ENCODE results near the gene FITM1. TPM values are rescaled to one million over a fixed set of nuclear protein-coding genes. Genes with fewer than 3 reads are reported as not detected.

Gene FITM1
- total RNA-seq, 2 donors from 2014 or later = 103 to 131 TPM

DNA sequence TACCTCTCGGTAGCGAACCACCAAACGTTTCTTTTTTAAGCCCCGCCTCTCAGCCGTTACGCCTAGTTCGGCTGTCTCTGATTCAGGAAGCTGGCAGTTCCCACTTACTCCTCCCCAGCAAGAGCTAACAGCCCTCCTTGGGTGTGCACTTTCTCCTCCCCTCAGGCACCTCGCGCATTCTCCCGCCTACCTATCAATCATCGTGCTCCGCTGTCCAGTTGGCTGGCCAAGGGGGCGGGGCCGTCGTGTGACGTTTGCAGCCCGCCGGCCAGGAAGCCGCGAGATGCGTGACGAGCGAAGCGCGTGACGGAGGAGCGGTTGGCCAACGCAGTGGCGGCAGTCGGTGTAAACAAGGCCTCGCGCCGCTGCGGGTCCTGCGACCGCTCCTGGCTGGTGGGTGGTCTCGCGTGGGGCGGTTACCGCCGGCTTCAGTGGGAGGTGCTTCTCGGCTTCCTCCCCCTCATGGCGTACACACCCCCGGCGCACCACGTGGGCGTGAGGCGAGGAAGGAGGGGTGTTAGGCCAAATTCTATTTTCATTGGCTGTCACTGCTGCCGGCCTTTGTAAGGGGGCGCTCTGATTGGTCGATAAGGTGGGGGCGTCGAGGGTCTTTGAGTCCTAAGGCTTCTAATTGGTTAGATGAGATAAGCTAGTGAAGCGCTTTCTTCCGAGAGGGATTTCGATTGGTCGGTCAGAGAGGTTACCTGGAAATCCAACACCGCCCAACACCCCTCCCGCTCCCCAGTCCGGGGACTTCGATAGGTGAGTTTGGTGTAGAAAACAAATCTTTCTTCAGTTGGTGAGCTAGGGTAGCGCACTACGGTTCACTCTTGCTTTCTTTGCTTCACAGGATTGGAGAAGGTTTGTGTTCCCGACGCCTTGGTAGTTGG lies 15.7 kb upstream of the FITM1 start, which contains the start of the genes DCAF11 and NRL:
DCAF11 (plus strand) TSS at position 246 of the 890 bp plus-strand sequence. CDS start 818 bp downstream, outside the sequence.
NRL (minus strand) TSS at position 418 of the 890 bp plus-strand sequence. CDS start 32,101 bp downstream, outside the sequence.
- intact Hi-C loops (cut with DNase I) = loop anchor here in 1 of 2 donors (5.0 kb wide), 1 partner anchor 33 kb away; the partner anchor contains the start of genes PSME2 and RNF31
- ATAC-seq (peak; percentile 94 to 97), DNase-seq (peak; percentile 98)

DNA sequence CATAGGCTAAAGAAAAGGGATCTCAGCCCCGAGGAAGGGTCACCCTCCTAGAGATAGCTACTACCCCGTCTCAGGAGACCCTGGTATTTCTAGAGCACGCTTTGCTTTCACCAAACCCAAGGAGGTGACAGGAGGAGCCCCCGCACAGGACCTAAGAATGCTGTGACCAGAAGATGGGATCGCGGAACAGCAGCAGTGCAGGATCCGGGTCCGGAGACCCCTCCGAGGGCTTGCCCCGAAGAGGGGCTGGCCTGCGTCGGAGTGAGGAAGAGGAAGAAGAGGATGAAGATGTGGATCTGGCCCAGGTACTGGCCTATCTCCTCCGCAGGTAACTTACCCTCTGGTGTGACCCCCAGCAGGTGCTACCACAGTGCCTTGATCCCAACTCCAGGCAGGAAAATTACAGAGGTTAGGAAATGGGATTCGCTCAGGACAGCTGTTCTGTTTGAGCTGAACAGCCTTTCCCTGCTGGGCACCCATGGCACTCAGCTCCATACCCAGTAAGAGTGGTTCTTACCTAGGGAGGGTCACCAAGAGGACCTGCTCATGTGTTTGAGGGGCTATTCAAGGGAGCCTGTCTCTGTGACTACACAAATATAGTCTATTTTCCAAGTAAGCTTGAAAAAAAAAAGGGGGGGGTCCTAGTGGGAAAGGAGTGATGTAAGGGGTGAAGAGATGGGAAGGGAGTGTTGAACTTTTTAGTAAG lies 14.9 kb upstream of the FITM1 start:
- ATAC-seq (no peak), DNase-seq (no peak)
- intact Hi-C loops (cut with DNase I) = no loop called here

DNA sequence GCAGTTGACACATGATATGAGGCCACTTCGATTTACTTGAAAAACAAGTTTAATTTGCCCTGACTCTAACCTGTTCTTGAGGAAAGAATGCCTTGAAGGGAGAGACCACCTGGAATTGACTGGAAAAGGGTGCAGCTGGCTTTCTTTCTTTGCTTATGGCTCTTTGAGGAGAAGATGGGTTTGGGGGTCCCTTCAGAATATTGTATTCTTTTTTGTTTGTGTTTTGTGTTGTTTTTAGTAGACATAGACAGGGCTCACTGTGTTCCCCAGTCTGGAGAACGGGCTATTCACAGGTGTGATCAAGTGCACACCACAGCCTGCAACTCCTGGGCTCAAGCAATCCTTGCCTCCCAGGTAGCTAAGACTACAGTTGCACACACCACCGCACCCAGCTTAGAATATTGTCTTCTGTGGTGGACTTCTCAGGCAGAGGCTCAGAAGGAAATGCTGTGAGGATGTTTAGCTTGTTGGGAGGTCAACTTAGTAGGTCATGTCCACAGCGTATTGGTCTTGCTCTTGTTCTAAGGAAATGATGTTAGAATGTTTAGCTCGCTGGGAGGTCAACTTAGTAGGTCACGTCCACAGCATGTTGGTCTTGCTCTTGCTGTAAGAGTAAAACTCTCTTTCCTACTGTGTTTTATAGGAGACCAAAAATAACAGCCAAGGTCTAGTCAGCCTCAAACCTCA lies 14.2 kb upstream of the FITM1 start:
- no peak for ATAC-seq

DNA sequence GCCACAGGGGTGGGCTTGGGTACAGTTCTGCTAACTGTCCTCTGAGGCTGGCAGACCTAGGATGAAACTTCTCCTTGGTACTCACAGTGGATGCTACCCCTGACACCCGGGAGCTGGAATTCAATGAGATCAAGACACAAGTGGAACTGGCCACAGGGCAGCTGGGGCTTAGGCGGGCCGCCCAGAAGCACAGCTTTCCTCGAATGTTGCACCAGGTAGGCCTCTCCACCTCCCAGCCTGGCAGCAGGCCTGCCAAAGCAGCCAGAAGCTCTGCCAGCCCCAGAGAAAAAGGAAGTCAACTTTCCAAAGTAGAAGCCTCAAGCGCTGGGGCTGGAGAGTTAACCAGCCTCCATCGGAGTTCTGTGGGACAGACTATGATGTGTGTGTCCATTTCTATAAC lies 13.3 kb upstream of the FITM1 start:
- intact Hi-C loops (cut with DNase I) = no loop called here
- DNase-seq (no peak), ATAC-seq (no peak)

More for the DNA sequence above, 14.2 kb upstream of the FITM1 start:
- intact Hi-C loops (cut with DNase I) = no loop called here
- no peak for DNase-seq

DNA sequence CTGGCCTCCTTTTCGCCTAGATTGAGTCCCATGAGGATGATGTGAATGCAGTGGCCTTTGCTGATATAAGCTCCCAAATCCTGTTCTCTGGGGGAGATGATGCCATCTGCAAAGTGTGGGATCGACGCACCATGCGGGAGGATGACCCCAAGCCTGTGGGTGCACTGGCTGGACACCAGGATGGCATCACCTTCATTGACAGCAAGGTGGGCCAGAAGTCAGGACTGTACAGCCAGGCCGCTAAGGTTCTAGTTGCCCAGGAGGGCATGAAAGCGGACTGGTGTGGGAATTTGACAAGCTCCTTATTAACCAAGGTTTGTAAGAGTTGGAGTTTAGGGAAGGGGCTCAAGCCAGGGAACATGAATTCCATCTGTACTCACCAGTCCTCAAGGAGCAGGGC lies 10.8 kb upstream of the FITM1 start:
- DNase-seq (no peak), ATAC-seq (no peak)
- intact Hi-C loops (cut with DNase I) = no loop called here

- intact Hi-C loops (cut with DNase I) = no loop called here
- DNase-seq = no peak
These were observed 9.2 kb upstream of the FITM1 start for GRCh38 chr14:24121210-24121609.

DNA sequence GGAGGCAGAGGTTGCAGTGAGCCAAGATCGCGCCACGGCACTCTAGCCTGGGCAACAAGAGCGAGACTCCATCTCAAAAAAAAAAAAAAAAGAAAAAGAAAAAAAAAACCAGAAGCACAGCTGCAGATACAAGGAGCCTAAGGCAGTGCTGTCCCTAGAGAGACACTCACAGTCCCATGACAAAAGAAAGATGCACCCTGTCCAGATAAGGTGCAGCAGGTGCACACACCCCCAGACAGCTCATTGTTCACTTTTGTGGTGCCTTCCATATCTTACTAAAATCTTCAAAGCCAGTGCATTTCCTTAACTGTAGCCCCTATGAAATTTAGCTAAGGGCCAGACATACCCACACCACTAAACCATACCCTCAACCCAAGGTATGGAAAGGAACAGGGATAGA lies 8.0 kb upstream of the FITM1 start:
- ATAC-seq = no peak
- DNase-seq = no peak
- intact Hi-C loops (cut with DNase I) = no loop called here

More at GRCh38 chr14:24121210-24121609, 9.2 kb upstream of the FITM1 start:
- ATAC-seq = no peak

- no peak for ATAC-seq
- intact Hi-C loops (cut with DNase I) = no loop called here
- no peak for DNase-seq
These were observed 7.6 kb upstream of the FITM1 start for GRCh38 chr14:24122898-24123297.

DNA sequence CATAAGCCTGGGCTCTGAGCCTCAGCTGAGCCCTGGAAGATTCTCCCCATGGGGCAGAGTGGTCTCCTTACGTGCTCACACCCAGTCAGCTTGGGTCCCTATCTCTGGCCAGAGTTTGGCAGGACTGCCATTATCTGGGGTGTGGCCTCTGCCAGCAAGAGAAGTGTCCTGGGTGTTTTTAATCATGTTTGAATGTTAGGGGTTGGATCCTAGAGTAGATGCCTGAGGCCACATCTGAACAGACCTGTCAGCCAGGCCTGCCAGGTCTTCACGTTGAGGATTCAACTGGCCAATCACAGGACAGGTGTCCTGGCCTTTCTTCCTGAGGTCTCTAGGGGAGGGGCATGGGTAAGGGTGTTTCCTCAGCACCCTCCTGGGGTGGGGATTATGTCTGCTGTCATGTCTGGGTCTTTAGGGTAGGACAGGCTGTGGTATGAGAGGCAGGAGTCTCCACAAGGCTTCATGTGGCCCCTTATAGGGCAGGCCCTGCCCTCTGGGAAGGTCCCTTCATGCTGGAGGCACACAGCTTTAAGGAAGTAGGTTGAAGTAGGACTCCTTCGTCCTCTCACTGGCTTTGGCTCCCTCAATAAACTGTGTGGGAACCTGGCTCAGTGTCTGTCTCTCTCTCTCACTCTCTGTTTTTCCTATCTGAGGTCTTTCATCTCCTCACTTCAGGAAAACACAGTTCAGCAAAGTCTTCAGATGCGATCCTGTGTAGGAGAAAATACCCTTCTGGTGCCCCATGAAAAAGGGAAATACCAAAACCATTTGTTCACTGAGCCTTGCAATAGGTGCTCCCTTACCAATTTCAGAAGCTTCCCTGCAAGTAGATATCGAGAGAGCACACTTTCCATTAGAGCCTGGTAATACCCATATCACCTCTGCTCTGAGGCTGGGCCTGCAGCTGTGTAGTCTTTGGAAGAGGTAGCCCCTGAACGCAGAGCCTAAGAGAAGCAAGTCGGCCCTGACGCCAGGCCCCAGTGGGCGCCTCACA lies 6.7 kb upstream of the FITM1 start:
- intact Hi-C loops (cut with DNase I) = no loop called here
- ATAC-seq (no peak), DNase-seq (no peak)

- no peak for DNase-seq
- no peak for ATAC-seq
- intact Hi-C loops (cut with DNase I) = no loop called here
These were observed 3.5 kb upstream of the FITM1 start for GRCh38 chr14:24126939-24127338.

DNA sequence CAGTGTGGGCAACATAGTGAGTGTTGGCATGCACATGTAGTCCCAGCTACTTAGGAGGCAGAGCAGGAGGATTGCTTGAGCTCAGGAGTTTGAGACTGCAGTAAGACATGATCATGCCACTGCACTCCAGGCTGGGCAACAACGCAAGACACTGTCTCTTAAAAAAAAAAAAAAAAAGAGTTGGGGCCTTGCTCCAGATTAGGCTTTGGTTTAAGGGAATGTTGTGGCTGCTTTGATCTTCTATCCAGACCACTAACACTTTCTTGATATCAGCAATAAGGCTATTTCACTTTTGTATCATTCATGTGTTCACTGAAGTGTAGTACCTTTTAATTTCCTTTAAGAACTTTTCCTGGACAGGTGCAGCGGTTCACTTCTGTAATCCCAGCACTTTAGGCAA lies 2.8 kb upstream of the FITM1 start:
- ATAC-seq (no peak), DNase-seq (no peak)
- intact Hi-C loops (cut with DNase I) = no loop called here

GRCh38 chr14:24129410-24129998 lies 955 bp upstream of the FITM1 start:
- DNase-seq (no peak), ATAC-seq (no peak)
- intact Hi-C loops (cut with DNase I) = no loop called here

DNA sequence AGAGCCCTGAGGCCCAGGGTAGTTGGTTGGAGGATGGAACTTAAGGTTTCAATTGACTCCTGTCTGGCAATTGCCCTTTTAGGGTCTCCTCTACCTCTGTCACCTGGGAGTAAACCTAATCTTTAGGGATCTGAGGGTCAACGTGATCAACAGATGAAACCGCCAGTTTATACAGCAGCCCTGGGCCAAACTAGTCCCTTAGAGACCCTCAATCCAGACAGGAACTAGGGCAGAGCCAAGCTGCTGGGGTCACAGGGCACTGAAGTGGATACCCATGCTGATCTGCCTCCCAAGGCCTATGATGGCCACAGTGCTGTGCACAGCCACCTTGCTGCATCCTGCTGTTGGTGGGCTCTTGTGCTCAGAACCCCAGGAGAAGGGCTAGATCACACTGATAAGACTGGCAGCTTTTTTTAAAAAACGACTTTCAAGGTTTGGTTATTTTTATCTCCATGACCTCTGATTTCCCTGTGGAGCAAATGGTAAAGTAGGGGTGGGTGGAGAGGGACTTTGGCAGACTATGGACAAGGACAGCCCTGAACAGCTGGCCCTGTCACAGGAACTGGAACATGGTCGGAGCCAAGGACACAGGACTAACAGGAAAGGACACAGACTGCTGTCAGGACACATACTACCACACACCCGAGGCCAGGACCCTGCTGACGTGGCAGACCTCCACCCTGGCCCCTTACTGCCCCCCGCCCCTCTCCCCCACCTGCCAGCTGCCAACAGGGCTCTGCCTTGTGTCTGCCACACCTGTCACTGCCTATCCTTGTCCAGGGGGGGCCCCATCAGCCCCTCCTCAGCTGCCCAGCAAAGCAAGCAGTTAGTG lies 474 bp downstream of the FITM1 start:
- ATAC-seq = peak; percentile 62 to 64
- intact Hi-C loops (cut with DNase I) = no loop called here
- peak; percentile 74 for DNase-seq

GRCh38 chr14:24131549-24131966 lies 1.1 kb downstream of the FITM1 start:
- ATAC-seq (peak; percentile 1 to 5), DNase-seq (no peak)
- intact Hi-C loops (cut with DNase I) = no loop called here

DNA sequence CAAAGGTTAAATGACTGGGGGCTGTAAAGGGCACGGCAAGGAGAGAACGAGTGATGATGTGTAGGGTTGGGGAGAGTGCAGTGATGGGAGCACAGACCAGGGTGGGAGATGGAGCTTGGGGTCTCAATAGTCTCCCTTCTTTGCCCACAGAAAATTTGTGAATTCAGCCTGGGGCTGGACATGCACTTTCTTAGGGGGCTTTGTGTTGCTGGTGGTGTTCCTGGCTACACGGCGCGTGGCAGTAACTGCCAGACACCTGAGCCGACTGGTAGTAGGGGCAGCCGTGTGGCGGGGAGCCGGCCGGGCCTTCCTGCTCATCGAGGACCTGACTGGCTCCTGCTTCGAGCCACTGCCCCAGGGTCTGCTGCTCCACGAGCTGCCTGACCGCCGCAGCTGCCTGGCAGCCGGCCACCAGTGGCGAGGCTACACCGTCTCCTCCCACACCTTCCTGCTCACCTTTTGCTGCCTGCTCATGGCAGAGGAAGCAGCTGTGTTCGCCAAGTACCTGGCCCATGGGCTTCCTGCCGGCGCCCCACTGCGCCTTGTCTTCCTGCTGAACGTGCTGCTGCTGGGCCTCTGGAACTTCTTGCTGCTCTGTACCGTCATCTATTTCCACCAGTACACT lies 1.7 kb downstream of the FITM1 start:
- DNase-seq (no peak), ATAC-seq (no peak)
- intact Hi-C loops (cut with DNase I) = no loop called here

DNA sequence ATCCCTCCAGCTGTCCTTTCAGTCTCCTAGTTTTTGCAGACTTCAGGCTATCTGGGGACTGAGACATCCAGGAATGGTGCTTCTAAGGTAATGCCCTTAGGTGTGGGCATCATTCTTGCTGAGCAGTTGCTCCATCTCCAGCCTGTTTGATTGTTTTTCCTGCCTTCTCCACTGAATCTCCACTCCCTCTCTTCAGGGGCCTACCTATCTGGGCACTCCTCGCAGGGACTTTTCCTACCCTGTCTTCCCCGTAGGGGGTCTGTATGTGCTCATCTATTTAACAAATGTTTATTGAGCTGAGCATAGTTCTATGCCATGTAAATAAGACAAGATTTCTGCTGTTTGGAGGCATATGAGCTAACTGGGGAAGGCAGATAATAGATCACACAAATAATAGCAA lies 2.5 kb downstream of the FITM1 start:
- no peak for ATAC-seq
- intact Hi-C loops (cut with DNase I) = no loop called here
- no peak for DNase-seq

- intact Hi-C loops (cut with DNase I) = no loop called here
These were observed 3.3 kb downstream of the FITM1 start for GRCh38 chr14:24133735-24134134.

More at GRCh38 chr14:24133735-24134134, 3.3 kb downstream of the FITM1 start:
- no peak for DNase-seq
- ATAC-seq = no peak

Data from left cardiac atrium (tissue), 4 donors.